IgD-negative memory B cell (primary cell): Measurements from ENCODE around the gene FRMD8. TPM values are rescaled to one million over a fixed set of nuclear protein-coding genes. Genes with fewer than 3 reads are reported as not detected.
"Not testable (repeated sequence)": the region's sequence is repeated elsewhere in the genome, so short reads cannot be mapped to it uniquely, and the experiment has no call there.

Experiments
- H3K27ac Mint-ChIP-seq, 3 donors: one replicate each; pipeline ENCODE4 v1.8.0; 2020 to 2022; ENCODE audit warnings: mild to moderate bottlenecking in 3 of 3, mixed read lengths in 3 of 3, moderate library complexity in 1 of 3
- H3K27me3 Mint-ChIP-seq: one replicate; pipeline ENCODE4 v1.8.0; 2021; ENCODE audit warnings: mixed read lengths
- H3K36me3 Mint-ChIP-seq: one replicate; pipeline ENCODE4 v1.8.0; 2020; ENCODE audit warnings: mild to moderate bottlenecking, mixed read lengths
- H3K4me1 Mint-ChIP-seq, 3 donors: one replicate each; pipeline ENCODE4 v1.8.0; 2020 to 2022; ENCODE audit warnings: mixed read lengths in 3 of 3, mild to moderate bottlenecking in 1 of 3
- H3K4me3 Mint-ChIP-seq, 4 donors: one replicate each; pipeline ENCODE4 v1.8.0; 2020 to 2022; ENCODE audit warnings: mild to moderate bottlenecking in 4 of 4, mixed read lengths in 4 of 4, moderate library complexity in 3 of 4
- H3K9me3 Mint-ChIP-seq, 3 donors: one replicate each; pipeline ENCODE4 v1.8.0; 2020 to 2021; ENCODE audit warnings: mixed read lengths in 3 of 3, mild to moderate bottlenecking in 1 of 3
- polyA plus RNA-seq: library from polyadenylated mRNA; unstranded; fragments of 300-500 nt; fragmentation: Illumina TruSeq; gene quantifications from one replicate; pipeline ENCODE4 v1.2.3, GENCODE V29; 2021

The FRMD8 gene
- polyA plus RNA-seq, 1 donor from 2014 or later, result 54.2 TPM

- no peaks in the 10 kb centered on the region for H3K9me3 Mint-ChIP-seq
- H3K27ac Mint-ChIP-seq, result no peak overlapping the region
- no peaks in the 10 kb centered on the region for H3K27me3 Mint-ChIP-seq
- peaks cover 1% of the 10 kb centered on the region for H3K36me3 Mint-ChIP-seq
- H3K4me3 Mint-ChIP-seq, result peak overlapping the region in 2 of 4 donors; percentile 12 to 27
- H3K4me1 Mint-ChIP-seq, result peaks cover 6 to 14% (median 13%) of the 10 kb centered on the region in 3 donors
Measured at GRCh38 chr11:65410936-65411680, 24.7 kb downstream of the FRMD8 start.

- no peak overlapping the region for H3K27ac Mint-ChIP-seq
- peaks cover 6 to 20% (median 14%) of the 10 kb centered on the region in 3 donors for H3K4me1 Mint-ChIP-seq
- H3K9me3 Mint-ChIP-seq, result no peaks in the 10 kb centered on the region
- no peaks in the 10 kb centered on the region for H3K27me3 Mint-ChIP-seq
- H3K36me3 Mint-ChIP-seq, result peaks cover 1% of the 10 kb centered on the region
- H3K4me3 Mint-ChIP-seq, result no peak overlapping the region
Measured at GRCh38 chr11:65411681-65412070, 25.2 kb downstream of the FRMD8 start.

- H3K9me3 Mint-ChIP-seq, result no peaks in the 10 kb centered on the region
- H3K4me3 Mint-ChIP-seq, result no peak overlapping the region
- peaks cover 1% of the 10 kb centered on the region for H3K36me3 Mint-ChIP-seq
- H3K27me3 Mint-ChIP-seq, result no peaks in the 10 kb centered on the region
- H3K4me1 Mint-ChIP-seq, result peaks cover 11 to 26% (median 20%) of the 10 kb centered on the region in 3 donors
- no peak overlapping the region for H3K27ac Mint-ChIP-seq
Measured at GRCh38 chr11:65412271-65413076, 26.0 kb downstream of the FRMD8 start.

- H3K27me3 Mint-ChIP-seq, H3K9me3 Mint-ChIP-seq, H3K27ac Mint-ChIP-seq: not testable (repeated sequence)
Measured at GRCh38 chr11:65413077-65413664, 26.7 kb downstream of the FRMD8 start.

GRCh38 chr11:65414776-65415498 lies 28.5 kb downstream of the FRMD8 start:
- peak overlapping the region in 2 of 4 donors; percentile 63 to 70 for H3K4me3 Mint-ChIP-seq
- H3K27me3 Mint-ChIP-seq, result no peaks in the 10 kb centered on the region
- H3K9me3 Mint-ChIP-seq, result no peaks in the 10 kb centered on the region
- peak overlapping the region in 2 of 3 donors; percentile 46 to 80 for H3K27ac Mint-ChIP-seq
- peaks cover 1% of the 10 kb centered on the region for H3K36me3 Mint-ChIP-seq
- peaks cover 21 to 30% (median 28%) of the 10 kb centered on the region in 3 donors for H3K4me1 Mint-ChIP-seq

More at GRCh38 chr11:65413077-65413664, 26.7 kb downstream of the FRMD8 start:
- H3K36me3 Mint-ChIP-seq, result not testable (repeated sequence)
- Mint-ChIP-seq H3K4me3 (peak overlapping the region in 1 of 4 donors; percentile 52), H3K4me1 (peaks cover 14 to 26% (median 24%) of the 10 kb centered on the region in 3 donors)

- H3K9me3 Mint-ChIP-seq, result no peaks in the 10 kb centered on the region
- peak overlapping the region; percentile 85 to 98 (median 91) for H3K4me3 Mint-ChIP-seq
- H3K27ac Mint-ChIP-seq, result peak overlapping the region; percentile 82 to 100 (median 95)
- no peaks in the 10 kb centered on the region for H3K27me3 Mint-ChIP-seq
- peaks cover 25 to 34% (median 33%) of the 10 kb centered on the region in 3 donors for H3K4me1 Mint-ChIP-seq
- H3K36me3 Mint-ChIP-seq, result peaks cover 1% of the 10 kb centered on the region
Measured at GRCh38 chr11:65415499-65416340, 29.3 kb downstream of the FRMD8 start.

- no peaks in the 10 kb centered on the region for H3K27me3 Mint-ChIP-seq
Measured at GRCh38 chr11:65416341-65416824, 29.9 kb downstream of the FRMD8 start.

GRCh38 chr11:65416841-65417701 lies 30.6 kb downstream of the FRMD8 start:
- no peaks in the 10 kb centered on the region for H3K27me3 Mint-ChIP-seq
- H3K4me1 Mint-ChIP-seq, result peaks cover 31 to 40% (median 38%) of the 10 kb centered on the region in 3 donors
- H3K36me3 Mint-ChIP-seq, result no peaks in the 10 kb centered on the region
- peak overlapping the region; percentile 85 to 98 (median 91) for H3K4me3 Mint-ChIP-seq
- H3K27ac Mint-ChIP-seq, result peak overlapping the region; percentile 95 to 100 (median 100)
- H3K9me3 Mint-ChIP-seq, result no peaks in the 10 kb centered on the region

More at GRCh38 chr11:65416341-65416824, 29.9 kb downstream of the FRMD8 start:
- Mint-ChIP-seq H3K4me1 (peaks cover 30 to 39% (median 38%) of the 10 kb centered on the region in 3 donors), H3K36me3 (peaks cover 1% of the 10 kb centered on the region), H3K4me3 (peak overlapping the region; percentile 85 to 98 (median 91)), H3K27ac (peak overlapping the region; percentile 95 to 100 (median 100)), H3K9me3 (no peaks in the 10 kb centered on the region)

- Mint-ChIP-seq H3K27me3 (no peaks in the 10 kb centered on the region), H3K9me3 (no peaks in the 10 kb centered on the region), H3K36me3 (peaks cover 3% of the 10 kb centered on the region), H3K4me1 (peaks cover 34 to 40% (median 38%) of the 10 kb centered on the region in 3 donors), H3K4me3 (peak overlapping the region; percentile 85 to 98 (median 91)), H3K27ac (peak overlapping the region; percentile 95 to 100 (median 100))
Measured at GRCh38 chr11:65417702-65418430, 31.4 kb downstream of the FRMD8 start.

- peak overlapping the region; percentile 85 to 98 (median 86) for H3K4me3 Mint-ChIP-seq
- peaks cover 34 to 40% (median 38%) of the 10 kb centered on the region in 3 donors for H3K4me1 Mint-ChIP-seq
- H3K27me3 Mint-ChIP-seq, result no peaks in the 10 kb centered on the region
- H3K36me3 Mint-ChIP-seq, result peaks cover 4% of the 10 kb centered on the region
- peak overlapping the region; percentile 95 to 100 (median 100) for H3K27ac Mint-ChIP-seq
- H3K9me3 Mint-ChIP-seq, result no peaks in the 10 kb centered on the region
Measured at GRCh38 chr11:65418431-65418680, 31.9 kb downstream of the FRMD8 start.

GRCh38 chr11:65418681-65419459 lies 32.4 kb downstream of the FRMD8 start:
- peaks cover 4% of the 10 kb centered on the region for H3K36me3 Mint-ChIP-seq

GRCh38 chr11:65419460-65419771 lies 33.0 kb downstream of the FRMD8 start:
- Mint-ChIP-seq H3K27ac (peak overlapping the region; percentile 95 to 100 (median 100)), H3K9me3 (no peaks in the 10 kb centered on the region), H3K27me3 (no peaks in the 10 kb centered on the region), H3K4me1 (peaks cover 35 to 41% (median 41%) of the 10 kb centered on the region in 3 donors), H3K4me3 (peak overlapping the region; percentile 85 to 98 (median 86)), H3K36me3 (peaks cover 4% of the 10 kb centered on the region)

More at GRCh38 chr11:65418681-65419459, 32.4 kb downstream of the FRMD8 start:
- Mint-ChIP-seq H3K27ac (peak overlapping the region; percentile 95 to 100 (median 100)), H3K4me3 (peak overlapping the region; percentile 85 to 98 (median 86)), H3K4me1 (peaks cover 35 to 40% (median 38%) of the 10 kb centered on the region in 3 donors), H3K9me3 (no peaks in the 10 kb centered on the region), H3K27me3 (no peaks in the 10 kb centered on the region)
